Measurements from ENCODE around the gene MT1G. TPM values are rescaled to one million over a fixed set of nuclear protein-coding genes. Genes with fewer than 3 reads are reported as not detected.

MT1G gene
- total RNA-seq, 1 experiment from 2014 or later: not detected

DNA sequence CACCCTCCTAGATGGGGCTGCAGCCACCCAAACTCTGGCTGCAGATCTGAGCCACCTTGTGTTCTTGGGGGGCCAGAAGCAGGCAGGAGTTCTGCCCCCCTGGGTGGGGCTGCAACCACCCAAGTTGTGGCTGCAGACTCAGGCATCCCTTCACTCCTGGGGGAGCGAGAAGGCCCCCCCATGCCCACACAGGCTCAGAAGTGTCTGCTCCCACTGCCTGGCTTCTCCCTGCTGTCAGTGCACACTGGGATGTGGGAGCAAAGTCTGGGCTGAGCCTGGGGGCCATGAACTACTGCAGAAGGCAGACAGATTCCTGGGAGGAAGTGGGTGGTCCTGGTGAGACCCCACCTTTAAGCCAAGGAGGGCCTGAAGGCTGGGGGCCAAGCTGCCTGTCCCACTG lies 27.4 kb upstream of the MT1G start:
- Histone ChIP-seq H2AFZ (ENCODE audit: low read length) (no peak overlapping the region), H3K27ac (ENCODE audit: low read length) (no peak overlapping the region), H3K79me2 (ENCODE audit: low read length) (no peaks in the 10 kb centered on the region), H3K27me3 (ENCODE audit: low read length) (no peaks in the 10 kb centered on the region), H3K9me3 (ENCODE audit: low read length) (no peaks in the 10 kb centered on the region), H3K4me2 (ENCODE audit: low read length) (no peak overlapping the region), H3K4me3 (ENCODE audit: low read length) (no peak overlapping the region), H3F3A (ENCODE audit: low read length, unreplicated experiment) (no peaks in the 10 kb centered on the region), H3K9ac (ENCODE audit: low read length) (no peak overlapping the region), H3K36me3 (ENCODE audit: low read depth, low read length) (no peaks in the 10 kb centered on the region), H3K9me2 (replicated peaks; ENCODE audit: low read length) (no peaks in the 10 kb centered on the region), H3K4me1 (ENCODE audit: insufficient read depth, low read length) (peaks cover 16% of the 10 kb centered on the region), H4K20me1 (ENCODE audit: low read length) (no peaks in the 10 kb centered on the region)
- BruUV-seq (replicated peaks): no TSS peak
- POLR2A ChIA-PET (ENCODE audit: unreplicated experiment): no interaction called here
- TF ChIP-seq EZH2 (IDR thresholded peaks at IDR 0.05; ENCODE audit: low read length, unreplicated experiment) (no peak), EZH2phosphoT487 (IDR thresholded peaks at IDR 0.05; ENCODE audit: borderline replicate concordance, low read length) (no peak)
- TF ChIP-seq, protein P1, sequence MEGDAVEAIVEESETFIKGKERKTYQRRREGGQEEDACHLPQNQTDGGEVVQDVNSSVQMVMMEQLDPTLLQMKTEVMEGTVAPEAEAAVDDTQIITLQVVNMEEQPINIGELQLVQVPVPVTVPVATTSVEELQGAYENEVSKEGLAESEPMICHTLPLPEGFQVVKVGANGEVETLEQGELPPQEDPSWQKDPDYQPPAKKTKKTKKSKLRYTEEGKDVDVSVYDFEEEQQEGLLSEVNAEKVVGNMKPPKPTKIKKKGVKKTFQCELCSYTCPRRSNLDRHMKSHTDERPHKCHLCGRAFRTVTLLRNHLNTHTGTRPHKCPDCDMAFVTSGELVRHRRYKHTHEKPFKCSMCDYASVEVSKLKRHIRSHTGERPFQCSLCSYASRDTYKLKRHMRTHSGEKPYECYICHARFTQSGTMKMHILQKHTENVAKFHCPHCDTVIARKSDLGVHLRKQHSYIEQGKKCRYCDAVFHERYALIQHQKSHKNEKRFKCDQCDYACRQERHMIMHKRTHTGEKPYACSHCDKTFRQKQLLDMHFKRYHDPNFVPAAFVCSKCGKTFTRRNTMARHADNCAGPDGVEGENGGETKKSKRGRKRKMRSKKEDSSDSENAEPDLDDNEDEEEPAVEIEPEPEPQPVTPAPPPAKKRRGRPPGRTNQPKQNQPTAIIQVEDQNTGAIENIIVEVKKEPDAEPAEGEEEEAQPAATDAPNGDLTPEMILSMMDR (conservative IDR thresholded peaks at IDR 0.05; ENCODE audit: low read depth, low read length): no peak
- CTCF ChIA-PET: no interaction called here
- intact Hi-C loops (cut with micrococcal nuclease): no loop called here
- ATAC-seq (no peak), DNase-seq (no peak)

DNA sequence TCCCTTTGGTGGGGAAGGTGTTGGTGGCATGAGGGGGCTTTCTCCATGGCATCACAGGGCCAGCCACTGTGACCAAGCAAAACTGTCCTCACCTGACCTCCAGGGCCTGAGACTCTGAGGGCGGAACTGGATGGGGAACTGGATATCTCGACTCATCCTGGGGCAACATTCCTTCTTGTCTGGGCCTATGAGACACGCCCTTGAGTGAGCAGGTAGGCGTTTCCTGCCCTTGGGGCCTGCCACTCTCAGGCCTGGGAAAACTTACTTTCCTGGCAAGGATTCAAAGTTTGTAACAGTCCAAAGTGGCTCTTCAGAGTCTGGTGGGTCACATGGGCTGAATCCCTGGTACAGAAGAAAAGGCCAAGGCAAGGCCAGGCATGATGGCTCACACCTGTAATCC lies 24.0 kb upstream of the MT1G start:
- H3K9ac ChIP-seq (ENCODE audit: low read length): no peak overlapping the region
- peaks cover 20% of the 10 kb centered on the region for H3K4me1 ChIP-seq (ENCODE audit: insufficient read depth, low read length)
- no peak overlapping the region for H3K4me3 ChIP-seq (ENCODE audit: low read length)
- no peak for TF ChIP-seq EZH2 (IDR thresholded peaks at IDR 0.05; ENCODE audit: low read length, unreplicated experiment)
- TF ChIP-seq, protein P1 (conservative IDR thresholded peaks at IDR 0.05; ENCODE audit: low read depth, low read length): no peak
- TF ChIP-seq EZH2phosphoT487 (IDR thresholded peaks at IDR 0.05; ENCODE audit: borderline replicate concordance, low read length): no peak
- H2AFZ ChIP-seq (ENCODE audit: low read length): no peak overlapping the region
- no peaks in the 10 kb centered on the region for H3K36me3 ChIP-seq (ENCODE audit: low read depth, low read length)
- no peak overlapping the region for H3K4me2 ChIP-seq (ENCODE audit: low read length)
- ATAC-seq: peak; percentile 83
- H3K9me3 ChIP-seq (ENCODE audit: low read length): no peaks in the 10 kb centered on the region
- peak; percentile 91 for DNase-seq
- no peak overlapping the region for H3K27ac ChIP-seq (ENCODE audit: low read length)
- BruUV-seq (replicated peaks): no TSS peak
- no peaks in the 10 kb centered on the region for H3K27me3 ChIP-seq (ENCODE audit: low read length)
- no peaks in the 10 kb centered on the region for H3K79me2 ChIP-seq (ENCODE audit: low read length)
- CTCF ChIA-PET: no interaction called here
- intact Hi-C loops (cut with micrococcal nuclease): no loop called here
- H3K9me2 ChIP-seq (replicated peaks; ENCODE audit: low read length): no peaks in the 10 kb centered on the region
- no peaks in the 10 kb centered on the region for H3F3A ChIP-seq (ENCODE audit: low read length, unreplicated experiment)
- H4K20me1 ChIP-seq (ENCODE audit: low read length): no peaks in the 10 kb centered on the region
- POLR2A ChIA-PET (ENCODE audit: unreplicated experiment): no interaction called here

DNA sequence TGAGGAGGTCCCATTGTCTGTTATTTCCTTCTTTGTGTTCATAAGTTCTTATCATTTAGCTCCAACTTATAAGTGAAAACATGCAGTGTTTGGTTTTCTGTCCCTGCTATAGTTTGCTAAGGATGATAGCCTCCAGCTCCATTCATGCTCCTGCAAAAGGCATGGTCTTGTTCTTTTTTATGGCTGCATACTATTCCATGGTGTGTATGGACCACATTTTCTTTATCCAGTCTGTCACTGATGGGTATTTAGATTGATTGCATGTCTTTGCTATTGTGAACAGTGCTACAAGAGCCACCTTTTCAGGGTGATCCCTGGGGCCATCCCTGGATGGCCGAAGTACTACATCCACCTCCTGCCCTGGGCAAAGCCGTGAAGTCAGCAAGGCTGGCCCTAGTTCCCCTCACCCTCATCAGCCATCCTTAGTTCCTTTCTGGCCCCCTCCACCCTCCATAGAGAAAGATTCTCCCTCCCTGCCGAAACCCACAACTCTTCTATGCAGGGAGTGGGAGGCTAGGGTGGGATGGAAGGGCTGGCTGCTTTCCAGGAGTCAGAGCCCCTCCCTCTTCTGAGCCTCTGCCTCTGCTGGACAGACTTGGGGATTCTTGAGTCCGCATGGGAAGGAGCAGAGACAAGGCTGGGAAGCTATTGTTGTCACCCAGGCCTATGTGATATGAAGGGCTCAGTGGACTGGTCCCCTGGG lies 22.7 kb upstream of the MT1G start:
- Histone ChIP-seq H3K4me1 (ENCODE audit: insufficient read depth, low read length) (peaks cover 17% of the 10 kb centered on the region), H3K36me3 (ENCODE audit: low read depth, low read length) (no peaks in the 10 kb centered on the region), H3K9ac (ENCODE audit: low read length) (no peak overlapping the region), H3K9me3 (ENCODE audit: low read length) (no peaks in the 10 kb centered on the region), H4K20me1 (ENCODE audit: low read length) (no peaks in the 10 kb centered on the region), H3K4me3 (ENCODE audit: low read length) (no peak overlapping the region), H2AFZ (ENCODE audit: low read length) (no peak overlapping the region), H3K9me2 (replicated peaks; ENCODE audit: low read length) (no peaks in the 10 kb centered on the region), H3F3A (ENCODE audit: low read length, unreplicated experiment) (no peaks in the 10 kb centered on the region), H3K27me3 (ENCODE audit: low read length) (no peaks in the 10 kb centered on the region), H3K4me2 (ENCODE audit: low read length) (no peak overlapping the region), H3K27ac (ENCODE audit: low read length) (no peak overlapping the region), H3K79me2 (ENCODE audit: low read length) (no peaks in the 10 kb centered on the region)
- ChIA-PET CTCF (no interaction called here), POLR2A (ENCODE audit: unreplicated experiment) (interaction anchor here (0.6 kb wide), 1 partner anchor 230 kb away, joined by 5 read pairs; no protein-coding TSS in a partner anchor)
- ATAC-seq (no peak), DNase-seq (no peak)
- no TSS peak for BruUV-seq (replicated peaks)
- intact Hi-C loops (cut with micrococcal nuclease): no loop called here
- TF ChIP-seq EZH2 (IDR thresholded peaks at IDR 0.05; ENCODE audit: low read length, unreplicated experiment) (no peak), EZH2phosphoT487 (IDR thresholded peaks at IDR 0.05; ENCODE audit: borderline replicate concordance, low read length) (no peak)
- TF ChIP-seq, protein P1 (conservative IDR thresholded peaks at IDR 0.05; ENCODE audit: low read depth, low read length): no peak
